Breast epithelium (tissue), 3 donors: ENCODE results near the gene CDC20B.

ENCODE experiments used
- CTCF ChIP-seq, 3 donors: fragments of 450-650 bp; IDR thresholded peaks; one replicate each; pipeline ENCODE4 v1.5.1; 2016 to 2017; ENCODE audit warnings: antibody characterized with exemption in 3 of 3, mild to moderate bottlenecking in 3 of 3, moderate library complexity in 3 of 3
- POLR2A ChIP-seq: fragments of 450-650 bp; IDR thresholded peaks from one replicate; pipeline ENCODE4 v1.6.1; 2016; ENCODE audit warnings: antibody characterized with exemption, mild to moderate bottlenecking, moderate library complexity
- POLR2AphosphoS5 ChIP-seq, 3 donors: sonication (generic); formaldehyde crosslinking; IDR thresholded peaks; one replicate each; pipeline ENCODE4 v1.6.1; 2017; ENCODE audit warnings: antibody characterized with exemption in 3 of 3

- TF ChIP-seq CTCF (IDR thresholded peaks at IDR 0.05): no peak
- TF ChIP-seq POLR2AphosphoS5 (IDR thresholded peaks at IDR 0.05): no peak
- TF ChIP-seq POLR2A: no peak
Measured at GRCh38 chr5:55176176-55176818, 3.3 kb upstream of the CDC20B start.
